ENCODE measurements around the gene VAMP5.

DNA sequence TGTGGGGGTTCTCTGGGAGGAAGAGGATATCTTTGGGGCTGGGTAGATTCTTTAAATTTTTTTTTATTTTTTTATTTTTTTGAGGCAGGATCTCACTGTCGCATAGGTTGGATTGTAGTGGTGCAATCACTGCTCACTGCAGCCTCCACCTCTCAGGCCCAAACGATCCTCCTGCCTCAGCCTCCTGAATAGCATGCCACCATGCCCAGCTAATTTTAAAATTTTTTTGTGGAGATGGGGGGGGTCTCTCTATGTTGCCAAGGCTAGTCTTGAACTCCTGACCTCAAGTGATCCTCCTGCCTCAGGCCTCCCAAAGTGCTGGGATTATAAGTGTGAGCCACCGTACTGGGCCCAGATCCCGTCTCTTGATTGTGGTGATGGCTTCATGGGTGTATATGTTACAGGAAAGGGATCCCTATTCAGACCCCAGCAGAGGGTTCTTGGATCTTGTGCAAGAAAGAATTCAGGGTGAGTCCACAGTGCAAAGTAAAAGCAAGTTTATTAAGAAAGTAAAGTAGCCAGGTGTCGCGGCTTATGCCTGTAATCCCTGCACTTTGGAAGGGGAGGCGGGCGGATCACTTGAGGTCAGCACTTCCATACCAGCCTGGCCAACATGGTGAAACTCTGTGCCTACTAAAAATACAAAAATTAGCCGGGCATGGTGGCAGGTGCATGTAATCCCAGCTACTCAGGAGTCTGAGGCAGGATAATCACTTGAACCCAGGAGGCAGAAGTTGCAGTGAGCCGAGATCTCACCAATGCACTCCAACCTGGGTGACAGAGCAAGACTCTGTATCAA is 29.7 kb downstream of the VAMP5 start:
- no peak for TF ChIP-seq ATF1 (CRISPR knock-in tag; IDR thresholded peaks at IDR 0.05)
- no peak for TF ChIP-seq CTCF (IDR thresholded peaks at IDR 0.05)
- TF ChIP-seq ATF6 (CRISPR knock-in tag; IDR thresholded peaks at IDR 0.05): no peak
- no peak for TF ChIP-seq JUN (CRISPR knock-in tag; IDR thresholded peaks at IDR 0.05)
- TF ChIP-seq, protein P1, sequence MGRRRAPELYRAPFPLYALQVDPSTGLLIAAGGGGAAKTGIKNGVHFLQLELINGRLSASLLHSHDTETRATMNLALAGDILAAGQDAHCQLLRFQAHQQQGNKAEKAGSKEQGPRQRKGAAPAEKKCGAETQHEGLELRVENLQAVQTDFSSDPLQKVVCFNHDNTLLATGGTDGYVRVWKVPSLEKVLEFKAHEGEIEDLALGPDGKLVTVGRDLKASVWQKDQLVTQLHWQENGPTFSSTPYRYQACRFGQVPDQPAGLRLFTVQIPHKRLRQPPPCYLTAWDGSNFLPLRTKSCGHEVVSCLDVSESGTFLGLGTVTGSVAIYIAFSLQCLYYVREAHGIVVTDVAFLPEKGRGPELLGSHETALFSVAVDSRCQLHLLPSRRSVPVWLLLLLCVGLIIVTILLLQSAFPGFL (CRISPR knock-in tag; IDR thresholded peaks at IDR 0.05; ENCODE audit: borderline replicate concordance): no peak
- no peak for TF ChIP-seq USF1 (CRISPR knock-in tag; IDR thresholded peaks at IDR 0.05)
